DND-41 (cell line): ENCODE measurements around the gene ZNF497.
A peak's percentile ranks its signal among the peaks of the same experiment; 100 is the strongest.

Experiments used
- ATAC-seq: fragments of 200-7000 bp; cut with Tn5 transposase; 3 replicates; pipeline ENCODE4 v1.9.1; 2021; ENCODE audit warnings: low read depth; ENCODE audit not compliant: insufficient read depth
- DNase-seq: peaks from one replicate; pipeline ENCODE4 v3.0.0-alpha.2; 2020
- H2AFZ ChIP-seq: 2 replicates; pipeline ENCODE4 v1.6.0; 2012; ENCODE audit warnings: low read depth, low read length
- H3K27ac ChIP-seq: 2 replicates; pipeline ENCODE4 v1.5.1; 2012; ENCODE audit warnings: low read length, inconsistent platforms
- H3K27me3 ChIP-seq: fragments of 200-600 bp; sonication (generic); 2 replicates; pipeline ENCODE4 v1.6.0; 2012; ENCODE audit warnings: low read length, mild to moderate bottlenecking, inconsistent platforms; ENCODE audit not compliant: insufficient read depth, poor library complexity
- H3K36me3 ChIP-seq: 2 replicates; pipeline ENCODE4 v1.5.1; 2012; ENCODE audit warnings: low read length, inconsistent platforms; ENCODE audit not compliant: insufficient read depth
- H3K4me1 ChIP-seq: 2 replicates; pipeline ENCODE4 v1.5.1; 2012; ENCODE audit warnings: mild to moderate bottlenecking, low read length; ENCODE audit not compliant: insufficient read depth
- H3K4me2 ChIP-seq: 2 replicates; pipeline ENCODE4 v1.6.0; 2012; ENCODE audit warnings: mild to moderate bottlenecking, moderate library complexity, low read length, inconsistent platforms; ENCODE audit not compliant: insufficient read depth
- H3K4me3 ChIP-seq, 2 experiments: fragments of 200-600 bp in 1 of 2; shearing (Covaris generic) in 1 of 2; 2 replicates each; pipeline ENCODE4 v1.5.1; 2012 to 2016; ENCODE audit warnings: inconsistent platforms in 2 of 2, low read length in 2 of 2, mild to moderate bottlenecking in 2 of 2, low read depth in 1 of 2, moderate library complexity in 1 of 2
- H3K79me2 ChIP-seq: 2 replicates; pipeline ENCODE4 v1.6.0; 2012; ENCODE audit warnings: low read length, inconsistent platforms; ENCODE audit not compliant: insufficient read depth
- H3K9ac ChIP-seq: 2 replicates; pipeline ENCODE4 v1.6.0; 2012; ENCODE audit warnings: low read depth, mild to moderate bottlenecking, inconsistent platforms, low read length, moderate library complexity
- H3K9me3 ChIP-seq: 2 replicates; pipeline ENCODE4 v1.5.1; 2012; ENCODE audit warnings: low read length, moderate library complexity, mild to moderate bottlenecking, inconsistent platforms; ENCODE audit not compliant: insufficient read depth, severe bottlenecking
- H4K20me1 ChIP-seq: 2 replicates; pipeline ENCODE4 v1.6.0; 2012; ENCODE audit warnings: low read length; ENCODE audit not compliant: insufficient read depth
- CTCF ChIP-seq: IDR thresholded peaks from 2 replicates; pipeline ENCODE4 v1.5.1; 2012; ENCODE audit warnings: borderline replicate concordance, low read length, moderate library complexity, mild to moderate bottlenecking; ENCODE audit not compliant: poor library complexity, severe bottlenecking; ENCODE audit errors: extremely low read depth
- EZH2 ChIP-seq: IDR thresholded peaks from 3 replicates; pipeline ENCODE4 v1.6.1; 2012; ENCODE audit warnings: borderline replicate concordance, low read depth, mild to moderate bottlenecking, moderate library complexity, low read length, inconsistent platforms; ENCODE audit not compliant: severe bottlenecking

ZNF497 gene

DNA sequence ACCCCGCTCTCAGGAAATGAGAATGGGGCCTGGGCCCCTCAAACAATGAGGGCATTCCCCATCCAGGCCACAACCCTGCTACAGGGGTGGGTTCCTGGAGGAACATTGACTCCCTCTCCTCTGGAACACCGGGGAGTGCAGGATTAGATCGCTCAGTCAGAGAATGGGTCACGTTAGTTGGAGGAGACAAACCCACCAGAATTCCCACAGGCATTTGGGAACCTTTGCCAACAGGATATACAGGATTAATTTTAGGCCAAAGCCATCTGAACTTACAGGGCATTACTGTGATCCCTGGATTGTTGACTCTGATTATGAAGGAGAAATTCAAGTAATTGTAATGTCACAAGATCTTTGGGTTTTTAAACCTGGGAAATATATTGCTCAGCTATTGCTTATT, 54.8 kb downstream of the ZNF497 start:
- peaks cover 35% of the 10 kb centered on the region for H3K4me1 ChIP-seq
- no peaks in the 10 kb centered on the region for H3K27me3 ChIP-seq
- no peak for DNase-seq
- peaks cover 66% of the 10 kb centered on the region for H3K79me2 ChIP-seq
- H3K9ac ChIP-seq, result no peak overlapping the region
- TF ChIP-seq CTCF, result no peak
- TF ChIP-seq EZH2, result no peak
- H3K9me3 ChIP-seq, result no peaks in the 10 kb centered on the region
- peaks cover 69% of the 10 kb centered on the region for H3K36me3 ChIP-seq
- peaks cover 32% of the 10 kb centered on the region for H4K20me1 ChIP-seq
- no peak overlapping the region for H2AFZ ChIP-seq
- H3K4me3 ChIP-seq, result no peak overlapping the region
- H3K4me2 ChIP-seq, result peak overlapping the region; percentile 36; the same call in 1 of the 2 replicates
- no peak overlapping the region for H3K27ac ChIP-seq
- no peak for ATAC-seq

DNA sequence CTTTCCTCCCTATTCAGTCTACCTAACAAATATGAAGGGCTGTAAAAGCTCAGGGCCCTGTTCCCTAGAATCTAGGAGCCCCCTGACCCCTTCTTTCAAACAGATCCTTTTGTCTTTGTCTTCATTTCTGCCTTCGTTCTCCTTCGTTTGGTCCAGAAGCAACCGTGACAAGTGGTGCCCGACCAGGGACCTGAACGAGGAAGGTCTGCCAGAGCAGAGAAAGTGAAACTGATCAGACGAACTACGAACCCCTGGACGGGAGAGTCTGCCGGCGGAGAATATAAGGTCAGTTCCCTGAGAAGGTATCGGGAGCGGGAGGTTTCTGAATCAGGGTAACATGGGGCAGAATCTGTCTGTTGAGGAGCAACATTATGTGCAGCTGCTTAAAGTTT, 56.6 kb downstream of the ZNF497 start:
- TF ChIP-seq EZH2 (no peak), CTCF (no peak)
- Histone ChIP-seq H3K4me1 (peaks cover 35% of the 10 kb centered on the region), H3K4me3 (peak overlapping the region; percentile 50 to 83), H3K27ac (peak overlapping the region; percentile 92), H3K79me2 (peaks cover 66% of the 10 kb centered on the region), H3K9ac (peak overlapping the region; percentile 80), H2AFZ (peak overlapping the region; percentile 90; the same call in 1 of the 2 replicates), H3K9me3 (no peaks in the 10 kb centered on the region), H4K20me1 (peaks cover 16% of the 10 kb centered on the region; the same call in 1 of the 2 replicates), H3K36me3 (peaks cover 58% of the 10 kb centered on the region), H3K27me3 (no peaks in the 10 kb centered on the region), H3K4me2 (peak overlapping the region; percentile 72)
- DNase-seq (peak; percentile 38), ATAC-seq (no peak)

DNA sequence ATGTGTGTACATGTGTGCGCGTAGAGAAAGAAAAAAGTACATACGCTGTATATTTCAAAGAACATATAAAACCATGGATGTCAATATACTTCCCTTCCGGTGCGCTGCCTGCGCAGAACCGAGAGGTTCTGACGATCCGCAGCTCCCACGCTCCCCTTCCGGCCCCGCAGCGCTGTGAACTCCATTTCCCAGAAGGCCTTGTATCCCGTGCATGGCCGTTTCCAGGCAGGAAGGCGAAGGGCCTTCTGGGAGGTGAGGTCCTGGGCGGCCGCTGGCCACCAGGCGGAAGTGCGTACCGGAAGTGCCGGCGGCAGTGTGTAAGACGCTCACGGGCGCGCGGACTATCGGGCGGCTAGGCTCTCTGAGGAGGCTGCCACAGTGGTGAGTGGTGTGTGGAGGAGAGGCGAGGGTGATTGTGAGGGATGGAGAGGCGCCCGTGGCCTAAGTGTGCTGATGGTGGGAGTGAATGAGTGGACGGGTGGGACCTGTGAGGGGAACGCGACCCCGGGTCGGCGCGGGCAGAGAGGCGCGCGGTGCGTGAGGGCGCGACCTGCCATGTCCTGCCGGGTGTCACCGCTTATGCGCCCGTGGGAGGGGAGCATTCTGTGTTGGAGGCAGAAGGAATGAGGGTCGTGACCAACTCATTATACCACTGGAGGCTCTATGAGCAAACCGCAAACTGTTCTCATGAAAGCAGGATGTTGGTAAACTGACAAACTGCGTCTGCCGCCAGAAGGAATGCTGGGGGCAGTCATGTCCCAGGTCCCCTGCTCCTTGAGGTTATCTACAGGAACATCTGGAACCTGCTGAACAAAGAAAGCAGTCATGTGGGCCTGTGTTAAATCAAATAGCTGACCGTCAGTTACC, 57.3 kb downstream of the ZNF497 start, which contains the start of gene ERVK3-1:
Gene ERVK3-1 (plus strand): TSS at position 313 of the 867 bp plus-strand sequence. CDS start 6,792 bp downstream, outside the sequence.
- peak within 1 kb of the TSS; percentile 50 to 83 for H3K4me3 ChIP-seq
- H3K79me2 ChIP-seq, result peaks cover 71% of the 10 kb centered on the region
- H2AFZ ChIP-seq, result peak within 1 kb of the TSS; percentile 90
- H3K9ac ChIP-seq, result peak within 1 kb of the TSS; percentile 80
- DNase-seq (peak; percentile 97), ATAC-seq (peak; percentile 97)
- peak within 1 kb of the TSS; percentile 72 for H3K4me2 ChIP-seq
- H3K36me3 ChIP-seq, result peaks cover 61% of the 10 kb centered on the region
- peak within 1 kb of the TSS; percentile 92 for H3K27ac ChIP-seq
- peaks cover 35% of the 10 kb centered on the region for H3K4me1 ChIP-seq
- peaks cover 16% of the 10 kb centered on the region; the same call in 1 of the 2 replicates for H4K20me1 ChIP-seq
- no peak for TF ChIP-seq CTCF
- no peaks in the 10 kb centered on the region for H3K9me3 ChIP-seq
- H3K27me3 ChIP-seq, result no peaks in the 10 kb centered on the region
